Mesenchymal stem cell (in vitro differentiated cells and primary cell): ENCODE data around the gene SH3TC2.

Experiments
- DNase-seq: peaks from one replicate; pipeline ENCODE4 v3.0.0-alpha.2; 2013
- H2AFZ ChIP-seq: one replicate; pipeline ENCODE4 v1.6.1; 2013; ENCODE audit warnings: low read depth, mild to moderate bottlenecking, control low read depth, inconsistent platforms, low read length, moderate library complexity
- H2AK5ac ChIP-seq: 2 replicates; pipeline ENCODE4 v1.6.1; 2013; ENCODE audit warnings: low read length, moderate library complexity, mild to moderate bottlenecking, inconsistent platforms; ENCODE audit not compliant: severe bottlenecking
- H2BK120ac ChIP-seq: one replicate; pipeline ENCODE4 v1.6.1; 2013; ENCODE audit warnings: low read depth, mild to moderate bottlenecking, inconsistent platforms, low read length, moderate library complexity
- H2BK12ac ChIP-seq, 2 experiments: one replicate each; pipeline ENCODE4 v1.6.1; 2013; ENCODE audit warnings: inconsistent platforms in 2 of 2, low read length in 2 of 2, mild to moderate bottlenecking in 2 of 2, moderate library complexity in 2 of 2, control low read depth in 1 of 2
- H2BK15ac ChIP-seq: one replicate; pipeline ENCODE4 v1.6.1; 2013; ENCODE audit warnings: mild to moderate bottlenecking, low read depth, inconsistent platforms; ENCODE audit not compliant: poor library complexity, severe bottlenecking
- H2BK5ac ChIP-seq: 2 replicates; pipeline ENCODE4 v1.6.1; 2013; ENCODE audit warnings: low read depth, mild to moderate bottlenecking, low read length, control low read depth, inconsistent platforms; ENCODE audit not compliant: poor library complexity, severe bottlenecking
- H3K14ac ChIP-seq, 2 experiments: one replicate each; pipeline ENCODE4 v1.6.1; 2013; ENCODE audit warnings: inconsistent platforms in 2 of 2, low read length in 2 of 2, control low read depth in 1 of 2, mild to moderate bottlenecking in 1 of 2, moderate library complexity in 1 of 2
- H3K18ac ChIP-seq, 2 experiments: one replicate each; pipeline ENCODE4 v1.6.1; 2013; ENCODE audit warnings: inconsistent platforms in 2 of 2, low read length in 2 of 2, control low read depth in 1 of 2, low read depth in 1 of 2, mild to moderate bottlenecking in 1 of 2
- H3K23ac ChIP-seq, 2 experiments: one replicate each; pipeline ENCODE4 v1.6.1; 2013; ENCODE audit warnings: inconsistent platforms in 2 of 2, low read length in 2 of 2, mild to moderate bottlenecking in 2 of 2, moderate library complexity in 2 of 2, control low read depth in 1 of 2
- H3K27ac ChIP-seq: 2 replicates; pipeline ENCODE4 v1.5.1; 2013; ENCODE audit warnings: mild to moderate bottlenecking, moderate library complexity, low read length, control low read depth, inconsistent platforms; ENCODE audit not compliant: poor library complexity, severe bottlenecking
- H3K27me3 ChIP-seq, 2 experiments: 2 replicates each; pipeline versions ENCODE4 v1.6.1 to v1.7.0; 2013; ENCODE audit warnings: low read length in 2 of 2, mild to moderate bottlenecking in 2 of 2, moderate library complexity in 2 of 2, control low read depth in 1 of 2, inconsistent platforms in 1 of 2; ENCODE audit not compliant: control insufficient read depth in 1 of 2, insufficient read depth in 1 of 2
- H3K36me3 ChIP-seq, 2 experiments: 2 replicates each; pipeline versions ENCODE4 v1.6.1 to v1.7.0; 2013; ENCODE audit warnings: low read length in 2 of 2, control low read depth in 1 of 2, inconsistent platforms in 1 of 2, low read depth in 1 of 2, mild to moderate bottlenecking in 1 of 2; ENCODE audit not compliant: insufficient read depth in 2 of 2, control insufficient read depth in 1 of 2
- H3K4ac ChIP-seq, 2 experiments: one replicate each; pipeline ENCODE4 v1.6.1; 2013; ENCODE audit warnings: inconsistent platforms in 2 of 2, low read length in 2 of 2, mild to moderate bottlenecking in 2 of 2, moderate library complexity in 2 of 2, control low read depth in 1 of 2, low read depth in 1 of 2
- H3K4me1 ChIP-seq: 2 replicates; pipeline ENCODE4 v1.6.1; 2013; ENCODE audit warnings: low read depth, low read length, control low read depth; ENCODE audit not compliant: control insufficient read depth, insufficient read depth
- H3K4me2 ChIP-seq: 2 replicates; pipeline ENCODE4 v1.6.1; 2013; ENCODE audit warnings: low read length, mild to moderate bottlenecking, inconsistent platforms; ENCODE audit not compliant: poor library complexity, severe bottlenecking
- H3K4me3 ChIP-seq, 2 experiments: 2 replicates each; pipeline versions ENCODE4 v1.5.1 to v1.7.0; 2013; ENCODE audit warnings: low read length in 2 of 2, mild to moderate bottlenecking in 2 of 2, control low read depth in 1 of 2, low read depth in 1 of 2; ENCODE audit not compliant: insufficient read depth in 1 of 2
- H3K79me1 ChIP-seq: replicated peaks from 2 replicates; pipeline ENCODE4 v1.6.1; 2013; ENCODE audit warnings: mild to moderate bottlenecking, control low read depth, low read length, inconsistent platforms; ENCODE audit not compliant: poor library complexity, severe bottlenecking
- H3K9ac ChIP-seq: 2 replicates; pipeline ENCODE4 v1.7.0; 2013; ENCODE audit warnings: mild to moderate bottlenecking, low read length, moderate library complexity
- H3K9me3 ChIP-seq: 2 replicates; pipeline ENCODE4 v1.7.0; 2013; ENCODE audit warnings: mild to moderate bottlenecking, low read length; ENCODE audit not compliant: control insufficient read depth
- H4K8ac ChIP-seq: one replicate; pipeline ENCODE4 v1.6.1; 2013; ENCODE audit warnings: inconsistent platforms, mild to moderate bottlenecking, low read length, moderate library complexity
- H4K91ac ChIP-seq: one replicate; pipeline ENCODE4 v1.6.1; 2013; ENCODE audit warnings: mild to moderate bottlenecking, low read length, inconsistent platforms
- WGBS: methylation state at CpG from one replicate; pipeline ENCODE4 v1.1.7; 2013; ENCODE audit warnings: mixed read lengths; 5-methylcytosine and 5-hydroxymethylcytosine counted together

The SH3TC2 gene

GRCh38 chr5:148989567-148989966 lies 73.3 kb downstream of the SH3TC2 start:
- Histone ChIP-seq H3K4me2 (no peak overlapping the region), H3K4ac (no peak overlapping the region), H2AFZ (no peak overlapping the region), H2BK5ac (no peak overlapping the region), H3K4me1 (no peaks in the 10 kb centered on the region), H3K9ac (no peak overlapping the region), H2BK12ac (no peak overlapping the region), H3K4me3 (no peak overlapping the region), H3K18ac (no peak overlapping the region), H3K9me3 (no peaks in the 10 kb centered on the region), H2AK5ac (no peak overlapping the region), H3K27me3 (no peaks in the 10 kb centered on the region), H3K14ac (no peak overlapping the region), H4K91ac (no peak overlapping the region), H4K8ac (no peak overlapping the region), H3K36me3 (no peaks in the 10 kb centered on the region), H2BK120ac (no peak overlapping the region), H3K79me1 (no peaks in the 10 kb centered on the region), H2BK15ac (no peak overlapping the region), H3K23ac (no peak overlapping the region), H3K27ac (no peak overlapping the region)
- no peak for DNase-seq
- WGBS = 75% methylated on average over 2 of the region's 2 CpGs

- no peak overlapping the region for H2BK15ac ChIP-seq
Observed at GRCh38 chr5:148988328-148988727, 74.5 kb downstream of the SH3TC2 start.

GRCh38 chr5:148986636-148987035 lies 76.2 kb downstream of the SH3TC2 start:
- Histone ChIP-seq H2BK5ac (no peak overlapping the region), H3K36me3 (no peaks in the 10 kb centered on the region), H3K27ac (no peak overlapping the region), H3K18ac (no peak overlapping the region), H3K9ac (no peak overlapping the region), H3K14ac (no peak overlapping the region), H2AFZ (no peak overlapping the region), H4K8ac (no peak overlapping the region), H2BK120ac (no peak overlapping the region), H2AK5ac (no peak overlapping the region), H3K4me3 (no peak overlapping the region), H3K4ac (no peak overlapping the region), H3K79me1 (no peaks in the 10 kb centered on the region), H2BK15ac (no peak overlapping the region), H3K4me2 (no peak overlapping the region), H3K27me3 (no peaks in the 10 kb centered on the region), H4K91ac (no peak overlapping the region), H3K4me1 (no peaks in the 10 kb centered on the region), H2BK12ac (no peak overlapping the region), H3K23ac (no peak overlapping the region), H3K9me3 (no peaks in the 10 kb centered on the region)
- 62% methylated on average over 1 of the region's 2 CpGs for WGBS
- peak; percentile 68 for DNase-seq

More at GRCh38 chr5:148988328-148988727, 74.5 kb downstream of the SH3TC2 start:
- H3K79me1 ChIP-seq = no peaks in the 10 kb centered on the region
- no peak overlapping the region for H2BK12ac ChIP-seq
- H3K27ac ChIP-seq = no peak overlapping the region
- no peak overlapping the region for H3K4ac ChIP-seq
- no peak for DNase-seq
- no peak overlapping the region for H2AFZ ChIP-seq
- no peaks in the 10 kb centered on the region for H3K27me3 ChIP-seq
- H2BK120ac ChIP-seq = no peak overlapping the region
- H3K4me3 ChIP-seq = no peak overlapping the region
- no peak overlapping the region for H3K4me2 ChIP-seq
- WGBS = 87% methylated on average over 6 of the region's 6 CpGs
- H2AK5ac ChIP-seq = peak overlapping the region; percentile 7
- no peak overlapping the region for H3K23ac ChIP-seq
- no peak overlapping the region for H4K91ac ChIP-seq
- no peaks in the 10 kb centered on the region for H3K9me3 ChIP-seq
- H3K9ac ChIP-seq = no peak overlapping the region
- no peaks in the 10 kb centered on the region for H3K36me3 ChIP-seq
- peak overlapping the region in 1 of 2 experiments; percentile 13 for H3K18ac ChIP-seq
- peak overlapping the region; percentile 0 for H4K8ac ChIP-seq
- no peaks in the 10 kb centered on the region for H3K4me1 ChIP-seq
- H2BK5ac ChIP-seq = no peak overlapping the region
- H3K14ac ChIP-seq = no peak overlapping the region

GRCh38 chr5:148984345-148984744 lies 78.5 kb downstream of the SH3TC2 start:
- Histone ChIP-seq H3K27me3 (no peaks in the 10 kb centered on the region), H3K27ac (peak overlapping the region; percentile 73), H3K9ac (no peak overlapping the region), H3K4me1 (no peaks in the 10 kb centered on the region), H4K8ac (no peak overlapping the region), H2BK15ac (no peak overlapping the region), H3K23ac (no peak overlapping the region), H3K79me1 (no peaks in the 10 kb centered on the region), H3K36me3 (no peaks in the 10 kb centered on the region), H2BK5ac (no peak overlapping the region), H2AFZ (no peak overlapping the region), H3K18ac (no peak overlapping the region), H3K14ac (no peak overlapping the region), H2BK120ac (no peak overlapping the region), H4K91ac (no peak overlapping the region), H2AK5ac (no peak overlapping the region), H3K4ac (no peak overlapping the region), H3K4me2 (no peak overlapping the region), H3K4me3 (no peak overlapping the region), H3K9me3 (no peaks in the 10 kb centered on the region), H2BK12ac (no peak overlapping the region)
- peak; percentile 41 for DNase-seq
- 0% methylated on average over 1 of the region's 1 CpG for WGBS
